IMR-90 (cell line): ENCODE results near the gene NCAPH2. TPM values are rescaled to one million over a fixed set of nuclear protein-coding genes. Genes with fewer than 3 reads are reported as not detected.

Experiments
- ATAC-seq: fragments of 200-7000 bp; cut with Tn5 transposase; 2 replicates; pipeline ENCODE4 v1.9.1; 2020; ENCODE audit warnings: low read depth, mild to moderate bottlenecking, moderate library complexity
- BruUV-seq: library from RNA; stranded (reverse); fragments of 400-500 nt; replicated peaks from 2 replicates; lab custom pipeline; 2021; lab: Mats Ljungman, UMichigan
- CTCF ChIA-PET: fragments of 300-600 bp; formaldehyde crosslinking; extraction: SDS; loops from one replicate; lab custom pipeline; 2021; ENCODE audit warnings: antibody characterized with exemption; lab: Yijun Ruan, JAX
- POLR2A ChIA-PET: fragments of 300-600 bp; sonication (Branson Sonifier 250); formaldehyde crosslinking; loops from one replicate; lab custom pipeline; 2022; ENCODE audit warnings: antibody characterized with exemption; ENCODE audit not compliant: unreplicated experiment; lab: Charles Lee
- DNase-seq: peaks from one replicate; pipeline ENCODE4 v3.0.0; 2013
- H2AFZ ChIP-seq: replicated peaks from 2 replicates; pipeline ENCODE3; 2013; ENCODE audit warnings: low read length, mild to moderate bottlenecking; ENCODE audit not compliant: poor library complexity
- H2AK5ac ChIP-seq: 2 replicates; pipeline ENCODE4 v1.6.1; 2013; ENCODE audit warnings: low read depth, low read length, inconsistent platforms
- H2AK9ac ChIP-seq: replicated peaks from 2 replicates; pipeline ENCODE3; 2013; ENCODE audit warnings: mild to moderate bottlenecking, low read depth, low read length, moderate library complexity; ENCODE audit not compliant: poor library complexity
- H2BK120ac ChIP-seq: 2 replicates; pipeline ENCODE4 v1.6.1; 2013; ENCODE audit warnings: low read depth, low read length, inconsistent platforms
- H2BK15ac ChIP-seq: 3 replicates; pipeline ENCODE4 v1.6.1; 2013; ENCODE audit warnings: low read depth, low read length, inconsistent platforms
- H2BK20ac ChIP-seq: 2 replicates; pipeline ENCODE4 v1.6.1; 2013; ENCODE audit warnings: low read depth, mild to moderate bottlenecking, inconsistent platforms, low read length, moderate library complexity
- H2BK5ac ChIP-seq: 2 replicates; pipeline ENCODE4 v1.6.1; 2013; ENCODE audit warnings: mild to moderate bottlenecking, low read depth, low read length, inconsistent platforms; ENCODE audit not compliant: poor library complexity, severe bottlenecking
- H3K14ac ChIP-seq: replicated peaks from 2 replicates; pipeline ENCODE4 v1.6.1; 2013; ENCODE audit warnings: low read depth, low read length, inconsistent platforms
- H3K18ac ChIP-seq: 2 replicates; pipeline ENCODE4 v1.6.1; 2013; ENCODE audit warnings: low read depth, low read length, control low read depth
- H3K23ac ChIP-seq: 2 replicates; pipeline ENCODE4 v1.6.1; 2013; ENCODE audit warnings: low read depth, low read length, inconsistent platforms
- H3K27ac ChIP-seq: 2 replicates; pipeline ENCODE4 v1.5.1; 2013; ENCODE audit warnings: mild to moderate bottlenecking, control low read depth, low read length; ENCODE audit not compliant: insufficient read depth
- H3K27me3 ChIP-seq: 2 replicates; pipeline ENCODE4 v1.6.1; 2013; ENCODE audit warnings: low read length; ENCODE audit not compliant: control insufficient read depth, insufficient read depth
- H3K36me3 ChIP-seq: 2 replicates; pipeline ENCODE4 v1.6.1; 2013; ENCODE audit warnings: low read length, mixed read lengths; ENCODE audit not compliant: control insufficient read depth, insufficient read depth
- H3K4ac ChIP-seq: 2 replicates; pipeline ENCODE4 v1.6.1; 2013; ENCODE audit warnings: low read depth, low read length, inconsistent platforms
- H3K4me1 ChIP-seq: 2 replicates; pipeline ENCODE4 v1.6.1; 2013; ENCODE audit warnings: low read length, mixed read lengths; ENCODE audit not compliant: control insufficient read depth, insufficient read depth
- H3K4me2 ChIP-seq: 2 replicates; pipeline ENCODE4 v1.6.1; 2013; ENCODE audit warnings: low read depth, mild to moderate bottlenecking, control low read depth, low read length, moderate library complexity
- H3K4me3 ChIP-seq: 2 replicates; pipeline ENCODE4 v1.5.1; 2013; ENCODE audit warnings: low read depth, mild to moderate bottlenecking, control low read depth, low read length, moderate library complexity; ENCODE audit not compliant: insufficient read depth
- H3K56ac ChIP-seq: 2 replicates; pipeline ENCODE4 v1.6.1; 2013; ENCODE audit warnings: low read length, inconsistent platforms; ENCODE audit not compliant: insufficient read depth; ENCODE audit errors: extremely low read depth
- H3K79me1 ChIP-seq, 2 experiments: 2 replicates each; pipeline ENCODE4 v1.6.1; 2013; ENCODE audit warnings: low read length in 2 of 2, inconsistent platforms in 1 of 2, low read depth in 1 of 2
- H3K9ac ChIP-seq: 2 replicates; pipeline ENCODE4 v1.6.1; 2013; ENCODE audit warnings: low read depth, low read length, control low read depth
- H3K9me1 ChIP-seq: 2 replicates; pipeline ENCODE4 v1.6.1; 2013; ENCODE audit warnings: low read length, inconsistent platforms; ENCODE audit not compliant: insufficient read depth
- H3K9me3 ChIP-seq: 2 replicates; pipeline ENCODE4 v1.6.1; 2013; ENCODE audit warnings: low read length; ENCODE audit not compliant: control insufficient read depth, insufficient read depth
- H4K20me1 ChIP-seq: 2 replicates; pipeline ENCODE4 v1.6.1; 2013; ENCODE audit warnings: low read length, inconsistent platforms; ENCODE audit not compliant: insufficient read depth
- H4K5ac ChIP-seq: 2 replicates; pipeline ENCODE4 v1.6.1; 2013; ENCODE audit warnings: mild to moderate bottlenecking, low read depth, low read length, control low read depth
- H4K8ac ChIP-seq, 2 experiments: 2 replicates each; pipeline ENCODE4 v1.6.1; 2013; ENCODE audit warnings: low read depth in 2 of 2, low read length in 2 of 2, control low read depth in 1 of 2, inconsistent platforms in 1 of 2
- H4K91ac ChIP-seq: 2 replicates; pipeline ENCODE4 v1.6.1; 2013; ENCODE audit warnings: low read depth, low read length, inconsistent platforms; ENCODE audit not compliant: insufficient read depth
- BHLHE40 ChIP-seq: fragments of 150-350 bp; IDR thresholded peaks from 2 replicates; pipeline ENCODE4 v1.6.1; 2016; ENCODE audit warnings: mild to moderate bottlenecking, low read depth, low read length
- CHD1 ChIP-seq: IDR thresholded peaks from 2 replicates; pipeline ENCODE4 v1.6.1; 2012; ENCODE audit warnings: low read depth, low read length, improper control_type of control experiment
- FOS ChIP-seq: fragments of 150-350 bp; IDR thresholded peaks from 2 replicates; pipeline ENCODE4 v1.6.1; 2016; ENCODE audit warnings: low read depth, low read length
- MAFK ChIP-seq: IDR thresholded peaks from 2 replicates; pipeline ENCODE4 v1.6.1; 2012; ENCODE audit warnings: low read depth, low read length, improper control_type of control experiment
- NFE2L2 ChIP-seq: fragments of 150-350 bp; IDR thresholded peaks from 2 replicates; pipeline ENCODE4 v1.6.1; 2016; ENCODE audit warnings: low read depth, mild to moderate bottlenecking, low read length
- POLR2A ChIP-seq: IDR thresholded peaks from 2 replicates; pipeline ENCODE4 v1.6.1; 2012; ENCODE audit warnings: mild to moderate bottlenecking, low read depth, low read length
- RAD21 ChIP-seq: IDR thresholded peaks from 2 replicates; pipeline ENCODE4 v1.6.1; 2012; ENCODE audit warnings: low read length, improper control_type of control experiment
- RCOR1 ChIP-seq: IDR thresholded peaks from 2 replicates; pipeline ENCODE4 v1.6.1; 2012; ENCODE audit warnings: mild to moderate bottlenecking, low read length, improper control_type of control experiment; ENCODE audit not compliant: insufficient replicate concordance
- RFX5 ChIP-seq: IDR thresholded peaks from 2 replicates; pipeline ENCODE4 v1.8.0; 2012; ENCODE audit warnings: low read depth, mild to moderate bottlenecking, low read length, moderate library complexity
- SMC3 ChIP-seq: fragments of 150-350 bp; IDR thresholded peaks from 2 replicates; pipeline ENCODE4 v1.6.1; 2016; ENCODE audit warnings: low read depth, mild to moderate bottlenecking, antibody characterized with exemption, low read length, moderate library complexity
- WGBS, 2 experiments: methylation state at CpG; one replicate each; pipeline versions ENCODE4 v1.1.5 to v1.1.7; 2013; ENCODE audit warnings: missing lambda C conversion rate in 2 of 2; ENCODE audit not compliant: insufficient read length in 1 of 2; ENCODE audit errors: extremely low coverage in 2 of 2; 5-methylcytosine and 5-hydroxymethylcytosine counted together
- dilution Hi-C: fragments of 300-500 bp; cut with HindIII; formaldehyde crosslinking; loops from one replicate; pipeline ENCODE4 v1.14.3; 2018; ENCODE audit warnings: low sequenced_read_pairs; ENCODE audit not compliant: unreplicated experiment
- in situ Hi-C: fragments of 300-500 bp; cut with MboI; formaldehyde crosslinking; loops from 3 replicates; pipeline ENCODE4 v1.14.3; 2019; ENCODE audit warnings: low sequenced_read_pairs, inconsistent platforms, mixed read lengths
- intact Hi-C: fragments of 100-400 bp; cut with micrococcal nuclease; formaldehyde crosslinking; loops from 2 replicates; pipeline ENCODE4 v1.10.0; 2022
- polyA plus RNA-seq, 3 experiments: library from polyadenylated mRNA; depleted of rRNA; stranded (reverse); fragments of >200 nt; gene quantifications; 2 replicates each; pipeline ENCODE4 v1.2.3, GENCODE V29; 2012; ENCODE audit warnings: low replicate concordance in 1 of 3
- total RNA-seq: library from RNA; depleted of rRNA; stranded (reverse); fragments of >200 nt; gene quantifications from 2 replicates; pipeline ENCODE4 v1.2.3, GENCODE V29; 2012
- TF ChIP-seq, protein P1 (sequence below): conservative IDR thresholded peaks from 2 replicates; pipeline ENCODE4 v1.5.1; 2012; ENCODE audit warnings: mild to moderate bottlenecking, low read depth, low read length, improper control_type of control experiment
- TF ChIP-seq, protein P2 (sequence below): fragments of 150-350 bp; IDR thresholded peaks from 2 replicates; pipeline ENCODE4 v1.6.1; 2016; ENCODE audit warnings: low read depth, mild to moderate bottlenecking, low read length, moderate library complexity, borderline replicate concordance
- TF ChIP-seq, protein P3 (sequence below): fragments of 150-350 bp; IDR thresholded peaks from 2 replicates; pipeline ENCODE4 v1.6.1; 2017; ENCODE audit warnings: mild to moderate bottlenecking, antibody characterized with exemption, low read length, low read depth

Gene NCAPH2
- total and polyA plus RNA-seq, 2 of the 4 experiments (the other 2 are of a cell fraction): 30.2 to 38.5 TPM

DNA sequence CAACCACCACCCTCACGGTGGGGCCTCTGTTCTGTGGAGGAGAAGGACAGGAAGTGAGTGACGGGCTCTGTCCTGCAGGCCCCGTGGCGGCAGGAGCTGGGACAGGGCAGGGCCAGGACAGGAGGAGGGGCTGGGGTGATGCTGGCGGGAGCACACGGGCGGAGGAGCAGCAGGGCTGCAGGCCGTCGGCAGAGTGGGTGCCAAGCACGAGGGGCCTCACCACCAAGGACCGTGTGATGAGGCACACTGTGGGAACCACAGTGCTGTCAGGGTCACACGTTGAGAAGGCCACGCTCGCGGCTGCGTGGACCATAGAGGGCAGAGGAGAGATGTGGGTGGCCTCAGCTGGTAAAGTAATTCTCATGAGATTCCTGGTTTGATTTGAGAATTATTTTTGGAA, 8.9 kb downstream of the NCAPH2 start:
- ChIA-PET POLR2A (no interaction called here), CTCF (no interaction called here)
- 79% methylated on average over 3 of the region's 16 CpGs; no CpG with 5 or more reads in 1 of the 2 experiments for WGBS, 2 experiments
- Histone ChIP-seq H3K4me1 (no peaks in the 10 kb centered on the region), H2AK5ac (no peak overlapping the region), H2BK5ac (no peak overlapping the region), H3K23ac (no peak overlapping the region), H3K27ac (no peak overlapping the region), H2BK20ac (no peak overlapping the region), H2AK9ac (no peak overlapping the region), H3K18ac (no peak overlapping the region), H3K4me3 (no peak overlapping the region), H3K36me3 (peaks cover 31% of the 10 kb centered on the region), H4K20me1 (peaks cover 4% of the 10 kb centered on the region), H2AFZ (no peak overlapping the region), H4K91ac (no peak overlapping the region), H4K8ac (no peak overlapping the region), H3K9me3 (no peaks in the 10 kb centered on the region), H3K4me2 (no peak overlapping the region), H3K79me1 (peaks cover 30 to 41% of the 10 kb centered on the region in 2 experiments), H3K14ac (no peak overlapping the region), H2BK15ac (no peak overlapping the region), H2BK120ac (no peak overlapping the region), H3K4ac (no peak overlapping the region), H4K5ac (no peak overlapping the region), H3K9me1 (peaks cover 3% of the 10 kb centered on the region; the same call in 1 of the 2 replicates), H3K27me3 (no peaks in the 10 kb centered on the region), H3K56ac (no peak overlapping the region), H3K9ac (no peak overlapping the region)
- dilution Hi-C loops: no loop called here
- in situ Hi-C loops: no loop called here
- intact Hi-C loops: no loop called here
- TF ChIP-seq RCOR1 (no peak), NFE2L2 (no peak), RFX5 (no peak), POLR2A (no peak), SMC3 (no peak), MAFK (no peak), CHD1 (no peak), BHLHE40 (no peak), FOS (no peak), RAD21 (no peak)
- TF ChIP-seq, protein P1, sequence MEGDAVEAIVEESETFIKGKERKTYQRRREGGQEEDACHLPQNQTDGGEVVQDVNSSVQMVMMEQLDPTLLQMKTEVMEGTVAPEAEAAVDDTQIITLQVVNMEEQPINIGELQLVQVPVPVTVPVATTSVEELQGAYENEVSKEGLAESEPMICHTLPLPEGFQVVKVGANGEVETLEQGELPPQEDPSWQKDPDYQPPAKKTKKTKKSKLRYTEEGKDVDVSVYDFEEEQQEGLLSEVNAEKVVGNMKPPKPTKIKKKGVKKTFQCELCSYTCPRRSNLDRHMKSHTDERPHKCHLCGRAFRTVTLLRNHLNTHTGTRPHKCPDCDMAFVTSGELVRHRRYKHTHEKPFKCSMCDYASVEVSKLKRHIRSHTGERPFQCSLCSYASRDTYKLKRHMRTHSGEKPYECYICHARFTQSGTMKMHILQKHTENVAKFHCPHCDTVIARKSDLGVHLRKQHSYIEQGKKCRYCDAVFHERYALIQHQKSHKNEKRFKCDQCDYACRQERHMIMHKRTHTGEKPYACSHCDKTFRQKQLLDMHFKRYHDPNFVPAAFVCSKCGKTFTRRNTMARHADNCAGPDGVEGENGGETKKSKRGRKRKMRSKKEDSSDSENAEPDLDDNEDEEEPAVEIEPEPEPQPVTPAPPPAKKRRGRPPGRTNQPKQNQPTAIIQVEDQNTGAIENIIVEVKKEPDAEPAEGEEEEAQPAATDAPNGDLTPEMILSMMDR: no peak
- TF ChIP-seq, protein P2, sequence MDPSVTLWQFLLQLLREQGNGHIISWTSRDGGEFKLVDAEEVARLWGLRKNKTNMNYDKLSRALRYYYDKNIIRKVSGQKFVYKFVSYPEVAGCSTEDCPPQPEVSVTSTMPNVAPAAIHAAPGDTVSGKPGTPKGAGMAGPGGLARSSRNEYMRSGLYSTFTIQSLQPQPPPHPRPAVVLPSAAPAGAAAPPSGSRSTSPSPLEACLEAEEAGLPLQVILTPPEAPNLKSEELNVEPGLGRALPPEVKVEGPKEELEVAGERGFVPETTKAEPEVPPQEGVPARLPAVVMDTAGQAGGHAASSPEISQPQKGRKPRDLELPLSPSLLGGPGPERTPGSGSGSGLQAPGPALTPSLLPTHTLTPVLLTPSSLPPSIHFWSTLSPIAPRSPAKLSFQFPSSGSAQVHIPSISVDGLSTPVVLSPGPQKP: no peak
- TF ChIP-seq, protein P3, sequence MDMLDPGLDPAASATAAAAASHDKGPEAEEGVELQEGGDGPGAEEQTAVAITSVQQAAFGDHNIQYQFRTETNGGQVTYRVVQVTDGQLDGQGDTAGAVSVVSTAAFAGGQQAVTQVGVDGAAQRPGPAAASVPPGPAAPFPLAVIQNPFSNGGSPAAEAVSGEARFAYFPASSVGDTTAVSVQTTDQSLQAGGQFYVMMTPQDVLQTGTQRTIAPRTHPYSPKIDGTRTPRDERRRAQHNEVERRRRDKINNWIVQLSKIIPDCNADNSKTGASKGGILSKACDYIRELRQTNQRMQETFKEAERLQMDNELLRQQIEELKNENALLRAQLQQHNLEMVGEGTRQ: no peak
- no TSS peak for BruUV-seq
- DNase-seq (no peak), ATAC-seq (no peak)
